H1 (cell line): Measurements from ENCODE around the gene RPP30. TPM values are rescaled to one million over a fixed set of nuclear protein-coding genes. Genes with fewer than 3 reads are reported as not detected.

Source experiments
- CTCF ChIA-PET: fragments of 300-600 bp; sonication (Branson Sonifier 250); formaldehyde crosslinking; loops from one replicate; lab custom pipeline; 2021; ENCODE audit not compliant: partially characterized antibody; lab: Charles Lee
- POLR2A ChIA-PET: fragments of 300-600 bp; sonication (Branson Sonifier 250); formaldehyde crosslinking; loops from one replicate; lab custom pipeline; 2021; ENCODE audit warnings: inconsistent platforms; ENCODE audit not compliant: partially characterized antibody; lab: Charles Lee
- DNase-seq, 2 experiments: peaks; one replicate each; pipeline versions ENCODE4 v3.0.0 to v3.0.0-alpha.2; 2010 to 2022; ENCODE audit warnings: low spot score in 2 of 2, low read depth in 1 of 2, mixed read lengths in 1 of 2
- FAIRE-seq: peaks from 2 replicates; lab custom pipeline; 2011; peaks lifted over from hg19 to GRCh38; lab: Jason Lieb, UNC
- H2AFZ ChIP-seq: 2 replicates; pipeline ENCODE4 v1.8.1; 2012; ENCODE audit warnings: low read length, inconsistent platforms
- H2AK5ac ChIP-seq: 2 replicates; pipeline ENCODE4 v1.6.1; 2013; ENCODE audit warnings: low read depth, low read length
- H2BK120ac ChIP-seq: replicated peaks from 2 replicates; pipeline ENCODE3; 2013; ENCODE audit warnings: low read depth, low read length, inconsistent platforms
- H2BK12ac ChIP-seq: 2 replicates; pipeline ENCODE4 v1.6.1; 2013; ENCODE audit warnings: low read depth, low read length
- H2BK15ac ChIP-seq: 2 replicates; pipeline ENCODE4 v1.6.1; 2013; ENCODE audit warnings: low read length
- H2BK20ac ChIP-seq: 2 replicates; pipeline ENCODE4 v1.6.1; 2013; ENCODE audit warnings: low read length
- H2BK5ac ChIP-seq: 2 replicates; pipeline ENCODE4 v1.6.1; 2013; ENCODE audit warnings: low read depth, low read length
- H3K14ac ChIP-seq: 2 replicates; pipeline ENCODE4 v1.6.1; 2013; ENCODE audit warnings: inconsistent platforms; ENCODE audit not compliant: insufficient read length
- H3K18ac ChIP-seq: 2 replicates; pipeline ENCODE4 v1.6.1; 2013; ENCODE audit warnings: low read length; ENCODE audit errors: extremely low read depth
- H3K23ac ChIP-seq: 2 replicates; pipeline ENCODE4 v1.6.1; 2013; ENCODE audit warnings: inconsistent platforms; ENCODE audit not compliant: insufficient read length
- H3K23me2 ChIP-seq: 2 replicates; pipeline ENCODE4 v1.6.1; 2013; ENCODE audit warnings: low read depth, low read length
- H3K27ac ChIP-seq: 2 replicates; pipeline ENCODE4 v1.6.1; 2011; ENCODE audit warnings: low read depth, low read length, inconsistent platforms
- H3K27me3 ChIP-seq, 4 experiments: replicated peaks in 1 of 4; 1 replicate in 1 of 4; 2 replicates in 3 of 4; pipeline versions ENCODE4 v1.6.1 to v1.8.1; 2011 to 2013; ENCODE audit warnings: low read length in 3 of 4, mild to moderate bottlenecking in 3 of 4, inconsistent platforms in 2 of 4, mixed read lengths in 2 of 4, moderate library complexity in 1 of 4; ENCODE audit not compliant: control insufficient read depth in 3 of 4, insufficient read depth in 3 of 4; ENCODE audit errors: extremely low read depth in 1 of 4
- H3K36me3 ChIP-seq, 4 experiments: 2 replicates each; pipeline versions ENCODE4 v1.6.1 to v1.8.1; 2011 to 2013; ENCODE audit warnings: mild to moderate bottlenecking in 4 of 4, low read length in 3 of 4, moderate library complexity in 2 of 4, control low read depth in 1 of 4, inconsistent platforms in 1 of 4; ENCODE audit not compliant: insufficient read depth in 4 of 4, control insufficient read depth in 2 of 4
- H3K4ac ChIP-seq: replicated peaks from 2 replicates; pipeline ENCODE3; 2013; ENCODE audit warnings: low read length, low read depth, mixed read lengths, inconsistent platforms; ENCODE audit not compliant: insufficient read length
- H3K4me1 ChIP-seq, 4 experiments: replicated peaks in 1 of 4; 1 replicate in 1 of 4; 2 replicates in 3 of 4; pipeline versions ENCODE4 v1.6.1 to v1.8.1; 2011 to 2013; ENCODE audit warnings: low read length in 3 of 4, inconsistent platforms in 2 of 4, mixed read lengths in 1 of 4; ENCODE audit not compliant: insufficient read depth in 4 of 4, control insufficient read depth in 3 of 4
- H3K4me2 ChIP-seq, 2 experiments: 2 replicates each; pipeline versions ENCODE4 v1.6.1 to v1.8.1; 2011 to 2013; ENCODE audit warnings: low read depth in 2 of 2, low read length in 2 of 2, control low read depth in 1 of 2, inconsistent platforms in 1 of 2, mild to moderate bottlenecking in 1 of 2; ENCODE audit not compliant: insufficient read depth in 1 of 2
- H3K4me3 ChIP-seq, 4 experiments: fragments of 200-600, 300-600 bp in 1 of 4; sonication (generic), shearing (Covaris generic), sonication (Bioruptor Twin) in 1 of 4; 2 replicates each; pipeline versions ENCODE4 v1.5.1 to v1.8.1; 2011 to 2016; ENCODE audit warnings: low read length in 4 of 4, low read depth in 3 of 4, control low read depth in 2 of 4, inconsistent platforms in 2 of 4, mild to moderate bottlenecking in 2 of 4, mixed read lengths in 1 of 4, moderate library complexity in 1 of 4; ENCODE audit not compliant: insufficient read depth in 2 of 4; ENCODE audit errors: extremely low read depth in 1 of 4
- H3K56ac ChIP-seq: replicated peaks from 2 replicates; pipeline ENCODE3; 2013; ENCODE audit warnings: low read depth, mild to moderate bottlenecking, mixed read lengths, low read length, inconsistent platforms; ENCODE audit not compliant: insufficient read length
- H3K79me1 ChIP-seq: 2 replicates; pipeline ENCODE4 v1.6.1; 2013; ENCODE audit warnings: low read depth, low read length, control low read depth
- H3K79me2 ChIP-seq, 2 experiments: 2 replicates each; pipeline versions ENCODE4 v1.6.1 to v1.8.1; 2012 to 2013; ENCODE audit warnings: low read length in 2 of 2, mild to moderate bottlenecking in 2 of 2, inconsistent platforms in 1 of 2; ENCODE audit not compliant: insufficient read depth in 2 of 2, control insufficient read depth in 1 of 2
- H3K9ac ChIP-seq, 4 experiments: replicated peaks in 1 of 4; 1 replicate in 1 of 4; 2 replicates in 3 of 4; pipeline versions ENCODE4 v1.6.1 to v1.8.1; 2011 to 2013; ENCODE audit warnings: low read depth in 3 of 4, low read length in 3 of 4, control low read depth in 2 of 4, mild to moderate bottlenecking in 2 of 4, moderate library complexity in 2 of 4, inconsistent platforms in 1 of 4; ENCODE audit errors: extremely low read depth in 1 of 4
- H3K9me3 ChIP-seq, 2 experiments: 2 replicates each; pipeline versions ENCODE4 v1.6.1 to v1.8.1; 2012 to 2013; ENCODE audit warnings: mild to moderate bottlenecking in 2 of 2, moderate library complexity in 2 of 2, control low read depth in 1 of 2, inconsistent platforms in 1 of 2, low read depth in 1 of 2, low read length in 1 of 2, mixed read lengths in 1 of 2; ENCODE audit not compliant: insufficient read depth in 2 of 2
- H4K20me1 ChIP-seq, 2 experiments: replicated peaks in 1 of 2; 2 replicates each; pipeline versions ENCODE3 to v1.8.1; 2011 to 2013; ENCODE audit warnings: inconsistent platforms in 2 of 2, low read length in 2 of 2, mild to moderate bottlenecking in 1 of 2; ENCODE audit not compliant: insufficient read depth in 2 of 2, control insufficient read depth in 1 of 2
- H4K5ac ChIP-seq: 2 replicates; pipeline ENCODE4 v1.6.1; 2013; ENCODE audit warnings: low read length, low read depth, mixed read lengths, inconsistent platforms; ENCODE audit not compliant: insufficient read length
- H4K8ac ChIP-seq: 2 replicates; pipeline ENCODE4 v1.8.0; 2013; ENCODE audit warnings: mild to moderate bottlenecking, moderate library complexity, low read length, inconsistent platforms; ENCODE audit not compliant: insufficient read depth; ENCODE audit errors: extremely low read depth
- H4K91ac ChIP-seq: replicated peaks from 2 replicates; pipeline ENCODE3; 2013; ENCODE audit warnings: low read length, mixed read lengths, inconsistent platforms; ENCODE audit not compliant: insufficient read length
- BCL11A ChIP-seq, 2 experiments: IDR thresholded peaks; one replicate each; pipeline ENCODE4 v1.6.1; 2011; ENCODE audit warnings: low read depth in 2 of 2, low read length in 2 of 2, mild to moderate bottlenecking in 2 of 2
- CHD1 ChIP-seq: IDR thresholded peaks from 2 replicates; pipeline ENCODE4 v1.6.1; 2012; ENCODE audit warnings: low read depth, low read length, improper control_type of control experiment
- CTCF ChIP-seq, 3 experiments: IDR thresholded peaks; 1 replicate in 2 of 3; 2 replicates in 1 of 3; pipeline versions ENCODE4 v1.5.1 to v1.6.1; 2011; ENCODE audit warnings: low read length in 3 of 3, mild to moderate bottlenecking in 3 of 3, inconsistent platforms in 2 of 3, low read depth in 1 of 3, moderate library complexity in 1 of 3; ENCODE audit not compliant: insufficient read depth in 1 of 3; ENCODE audit errors: control extremely low read depth in 1 of 3
- FOSL1 ChIP-seq: IDR thresholded peaks from 2 replicates; pipeline ENCODE4 v1.6.1; 2011; ENCODE audit warnings: mild to moderate bottlenecking, low read depth, low read length, moderate library complexity; ENCODE audit not compliant: insufficient read depth
- HDAC2 ChIP-seq, 2 experiments: fragments of 300-600 bp in 1 of 2; sonication (generic) in 1 of 2; IDR thresholded peaks; 2 replicates each; pipeline ENCODE4 v1.6.1; 2011 to 2012; ENCODE audit warnings: low read depth in 2 of 2, low read length in 2 of 2, mild to moderate bottlenecking in 2 of 2, moderate library complexity in 2 of 2, borderline replicate concordance in 1 of 2, inconsistent platforms in 1 of 2
- KDM5A ChIP-seq: fragments of 200-600 bp; IDR thresholded peaks from 2 replicates; pipeline ENCODE4 v1.7.1; 2012; ENCODE audit warnings: mild to moderate bottlenecking, low read length, inconsistent platforms, mixed read lengths
- PHF8 ChIP-seq: fragments of 200-600 bp; sonication (generic); conservative IDR thresholded peaks from 2 replicates; pipeline ENCODE4 v1.7.1; 2012; ENCODE audit warnings: low read depth, mild to moderate bottlenecking, inconsistent platforms, low read length, moderate library complexity
- TEAD4 ChIP-seq: IDR thresholded peaks from 2 replicates; pipeline ENCODE4 v1.6.1; 2012; ENCODE audit warnings: low read depth, low read length, inconsistent platforms, mixed read lengths
- WGBS, 2 experiments: shearing (Covaris generic) in 1 of 2; methylation state at CpG; one replicate each; pipeline versions ENCODE4 v1.1.6 to v1.1.7; 2013 to 2015; ENCODE audit warnings: low lambda C conversion rate in 2 of 2, mixed read lengths in 2 of 2, inconsistent platforms in 1 of 2, low coverage in 1 of 2, missing lambda C conversion rate in 1 of 2; ENCODE audit not compliant: insufficient replicate concordance in 2 of 2, insufficient coverage in 1 of 2, insufficient read length in 1 of 2; ENCODE audit errors: extremely low coverage in 1 of 2, missing lambda C conversion rate in 1 of 2; 5-methylcytosine and 5-hydroxymethylcytosine counted together
- polyA plus RNA-seq, 7 experiments: library from polyadenylated mRNA; depleted of rRNA in 3 of 7; stranded (reverse) in 5 of 7; unstranded in 2 of 7; fragments of >200 nt in 5 of 7; fragments of 200-250 nt in 2 of 7; gene quantifications; 1 replicate in 5 of 7; 2 replicates in 1 of 7; 4 replicates in 1 of 7; pipeline versions ENCODE4 v1.2.1 to v1.2.3, GENCODE V29; 2011 to 2013; ENCODE audit warnings: missing spikeins in 2 of 7, mixed read lengths in 2 of 7
- total RNA-seq: library from RNA; stranded (reverse); fragmentation: NEBNext Ultra II Directional; extraction: Animal tissue kit (Norgen Biotek cat#: 25700); gene quantifications from 2 replicates; pipeline ENCODE4 v1.2.1, GENCODE V29; 2021

The RPP30 gene
- total and polyA plus RNA-seq, 2 of the 8 experiments (the other 6 are each of a cell fraction or from before 2014, with no cell fraction given) = 38.9 to 79.7 TPM

- Histone ChIP-seq H3K9me3 (peaks cover 21 to 23% of the 10 kb centered on the region in 2 experiments), H2AK5ac (no peak overlapping the region), H3K56ac (no peak overlapping the region), H2BK20ac (no peak overlapping the region), H4K91ac (no peak overlapping the region), H4K8ac (no peak overlapping the region), H3K27ac (no peak overlapping the region), H3K4ac (no peak overlapping the region), H2BK12ac (no peak overlapping the region), H3K4me1 (peaks cover 0 to 4% (median 0%) of the 10 kb centered on the region in 4 experiments; a peak in 1 of 7 replicates), H3K9ac (no peak overlapping the region), H3K79me2 (peaks cover 0 to 95% of the 10 kb centered on the region in 2 experiments; a peak in 2 of 4 replicates), H3K79me1 (no peaks in the 10 kb centered on the region), H3K14ac (no peak overlapping the region), H3K23me2 (no peaks in the 10 kb centered on the region), H3K4me2 (no peak overlapping the region), H2BK120ac (no peak overlapping the region), H3K27me3 (no peaks in the 10 kb centered on the region), H4K20me1 (no peaks in the 10 kb centered on the region), H4K5ac (no peak overlapping the region), H3K18ac (no peak overlapping the region), H2BK5ac (no peak overlapping the region), H3K23ac (no peak overlapping the region), H3K4me3 (no peak overlapping the region), H2AFZ (no peak overlapping the region), H3K36me3 (peaks cover 0 to 18% (median 0%) of the 10 kb centered on the region in 4 experiments; a peak in 3 of 8 replicates), H2BK15ac (no peak overlapping the region)
- WGBS, 2 experiments = 80% methylated on average over 1 of the region's 1 CpG; no CpG with 5 or more reads in 1 of the 2 experiments
- ChIA-PET POLR2A (no interaction called here), CTCF (interaction anchor here (1.9 kb wide), 1 partner anchor 60 kb away, joined by 9 read pairs; no protein-coding TSS in a partner anchor)
- DNase-seq = no peak
- TF ChIP-seq CHD1 = no peak
- no peak for TF ChIP-seq HDAC2 (IDR thresholded peaks at IDR 0.05; ENCODE audit: borderline replicate concordance in 1 of 2, low read depth in 2 of 2, low read length in 2 of 2)
- TF ChIP-seq FOSL1 = no peak
- no peak for TF ChIP-seq CTCF (IDR thresholded peaks at IDR 0.05; ENCODE audit: control extremely low read depth in 1 of 3, insufficient read depth in 1 of 3, low read depth in 1 of 3, low read length in 3 of 3)
- no peak for TF ChIP-seq PHF8
- no peak for TF ChIP-seq TEAD4
- no peak for TF ChIP-seq KDM5A
- no peak for TF ChIP-seq BCL11A (IDR thresholded peaks at IDR 0.05; ENCODE audit: low read depth in 2 of 2, low read length in 2 of 2)
- FAIRE-seq = no peak
Measured at GRCh38 chr10:90847436-90847835, 24.3 kb upstream of the RPP30 start.
